Loucy (cell line): ENCODE data around the gene SBF2.

Source experiments
- CTCF ChIP-seq: fragments of 200-600 bp; sonication (generic); conservative IDR thresholded peaks from 2 replicates; pipeline ENCODE4 v1.5.1; 2014; ENCODE audit warnings: mild to moderate bottlenecking, antibody characterized with exemption, low read length
- EZH2phosphoT487 ChIP-seq: fragments of 200-600 bp; IDR thresholded peaks from 2 replicates; pipeline ENCODE4 v1.6.1; 2018; ENCODE audit warnings: antibody characterized with exemption, mild to moderate bottlenecking, moderate library complexity, borderline replicate concordance

DNA sequence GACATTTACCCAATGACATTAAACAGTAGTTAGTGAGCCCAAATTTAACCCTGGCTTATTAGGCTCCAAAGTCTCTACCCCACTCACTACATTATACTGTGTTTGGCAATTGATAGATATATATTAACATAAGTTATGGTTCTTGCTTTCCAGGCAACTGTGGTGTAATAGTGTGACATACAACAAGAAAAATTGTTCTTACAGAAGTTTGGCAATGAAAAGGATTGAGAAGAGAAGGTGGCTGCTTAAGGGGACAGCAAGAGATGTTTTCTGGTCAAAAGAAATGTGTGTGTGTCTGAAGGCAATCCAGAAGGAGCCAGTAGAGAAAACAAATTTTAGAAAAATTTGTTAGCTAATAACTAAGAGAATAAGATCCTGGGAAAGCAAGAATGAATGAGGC lies 497.8 kb downstream of the SBF2 start:
- TF ChIP-seq CTCF (no peak), EZH2phosphoT487 (no peak)
